Caco-2 (cell line): Measurements from ENCODE around the gene KCND3. TPM values are rescaled to one million over a fixed set of nuclear protein-coding genes. Genes with fewer than 3 reads are reported as not detected.

ENCODE experiments used
- BruUV-seq: library from RNA; stranded (reverse); fragments of 400-500 nt; replicated peaks from 2 replicates; lab custom pipeline; 2021; lab: Mats Ljungman, UMichigan
- CTCF ChIA-PET: fragments of 300-600 bp; sonication (Branson Sonifier 250); formaldehyde crosslinking; loops from one replicate; lab custom pipeline; 2022; ENCODE audit warnings: antibody characterized with exemption; lab: Charles Lee
- POLR2A ChIA-PET: fragments of 300-600 bp; sonication (Branson Sonifier 250); formaldehyde crosslinking; loops from one replicate; lab custom pipeline; 2022; ENCODE audit warnings: antibody characterized with exemption; lab: Charles Lee
- DNase-seq, 2 experiments: peaks; one replicate each; pipeline versions ENCODE4 v3.0.0 to v3.0.0-alpha.2; 2020 to 2022
- H3K27me3 ChIP-seq: replicated peaks from 2 replicates; pipeline ENCODE4 v1.6.0; 2011; ENCODE audit warnings: low read length; ENCODE audit not compliant: control insufficient read depth, insufficient read depth
- H3K36me3 ChIP-seq: 2 replicates; pipeline ENCODE4 v1.5.1; 2011; ENCODE audit warnings: low read length; ENCODE audit not compliant: control insufficient read depth, insufficient read depth
- H3K4me1 ChIP-seq: fragments of 250-450 bp; sonication (Bioruptor Pico); 2 replicates; pipeline ENCODE4 v1.5.1; 2020; ENCODE audit warnings: mild to moderate bottlenecking
- H3K4me3 ChIP-seq: 2 replicates; pipeline ENCODE4 v1.5.1; 2011; ENCODE audit warnings: low read depth, mild to moderate bottlenecking, control low read depth, low read length
- H3K9me3 ChIP-seq: fragments of 250-450 bp; sonication (Bioruptor Pico); 2 replicates; pipeline ENCODE4 v1.5.1; 2020; ENCODE audit warnings: mild to moderate bottlenecking, moderate library complexity
- H3K27ac Mint-ChIP-seq: one replicate; pipeline ENCODE4 v1.8.0; 2022; ENCODE audit warnings: mixed read lengths; ENCODE audit not compliant: unreplicated experiment
- H3K27me3 Mint-ChIP-seq: one replicate; pipeline ENCODE4 v1.8.0; 2022; ENCODE audit warnings: mixed read lengths; ENCODE audit not compliant: insufficient read depth, unreplicated experiment
- H3K36me3 Mint-ChIP-seq: one replicate; pipeline ENCODE4 v1.8.0; 2022; ENCODE audit warnings: mild to moderate bottlenecking, mixed read lengths; ENCODE audit not compliant: insufficient read depth, unreplicated experiment
- H3K4me1 Mint-ChIP-seq: one replicate; pipeline ENCODE4 v1.8.0; 2022; ENCODE audit warnings: low read depth, mixed read lengths; ENCODE audit not compliant: unreplicated experiment
- H3K4me3 Mint-ChIP-seq: one replicate; pipeline ENCODE4 v1.8.0; 2022; ENCODE audit warnings: mild to moderate bottlenecking, moderate library complexity, mixed read lengths; ENCODE audit not compliant: unreplicated experiment
- H3K9me3 Mint-ChIP-seq: one replicate; pipeline ENCODE4 v1.8.0; 2022; ENCODE audit warnings: mixed read lengths; ENCODE audit not compliant: unreplicated experiment
- intact Hi-C: fragments of 100-400 bp; cut with micrococcal nuclease; formaldehyde crosslinking; loops from one replicate; pipeline ENCODE4 v1.10.0; 2022; ENCODE audit not compliant: unreplicated experiment
- total RNA-seq: library from RNA; stranded (reverse); gene quantifications from 2 replicates; pipeline ENCODE4 v1.2.3, GENCODE V29; 2022
- TF ChIP-seq, protein P1 (sequence below), 2 experiments: fragments of 200-600 bp in 1 of 2; IDR thresholded peaks; 1 replicate in 1 of 2; 2 replicates in 1 of 2; pipeline versions ENCODE4 v1.5.1 to v1.8.0; 2011 to 2022; ENCODE audit warnings: antibody characterized with exemption in 1 of 2, control low read depth in 1 of 2, inconsistent platforms in 1 of 2, low read depth in 1 of 2, low read length in 1 of 2, mild to moderate bottlenecking in 1 of 2, moderate library complexity in 1 of 2; ENCODE audit not compliant: insufficient read depth in 1 of 2, severe bottlenecking in 1 of 2, unreplicated experiment in 1 of 2

The KCND3 gene
- total RNA-seq, 1 experiment from 2014 or later = 5.1 TPM

DNA sequence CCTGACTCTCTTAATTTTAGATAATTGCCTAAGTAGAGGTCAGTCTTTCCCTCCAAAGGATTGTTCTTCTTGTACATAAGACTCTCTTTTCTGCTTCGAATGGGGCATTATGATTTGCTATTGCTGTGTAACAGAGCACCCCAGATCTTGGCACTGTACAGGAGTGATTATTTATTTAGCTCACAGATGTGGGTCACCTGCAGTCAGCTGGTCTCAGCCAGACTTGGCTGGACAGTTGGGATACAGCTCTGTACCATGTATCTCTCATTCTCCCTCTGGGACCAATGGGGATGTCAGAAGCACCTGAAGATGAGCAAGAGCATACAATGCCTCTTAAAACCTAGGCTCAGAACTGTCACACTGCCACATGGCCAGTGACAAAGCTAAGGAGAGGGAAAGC is 23.4 kb upstream of the KCND3 start:
- H3K36me3 ChIP-seq = no peaks in the 10 kb centered on the region
- intact Hi-C loops = no loop called here
- H3K36me3 Mint-ChIP-seq = no peaks in the 10 kb centered on the region
- H3K9me3 Mint-ChIP-seq = peaks cover 23% of the 10 kb centered on the region
- no peak for DNase-seq
- CTCF ChIA-PET = no interaction called here
- TF ChIP-seq, protein P1, sequence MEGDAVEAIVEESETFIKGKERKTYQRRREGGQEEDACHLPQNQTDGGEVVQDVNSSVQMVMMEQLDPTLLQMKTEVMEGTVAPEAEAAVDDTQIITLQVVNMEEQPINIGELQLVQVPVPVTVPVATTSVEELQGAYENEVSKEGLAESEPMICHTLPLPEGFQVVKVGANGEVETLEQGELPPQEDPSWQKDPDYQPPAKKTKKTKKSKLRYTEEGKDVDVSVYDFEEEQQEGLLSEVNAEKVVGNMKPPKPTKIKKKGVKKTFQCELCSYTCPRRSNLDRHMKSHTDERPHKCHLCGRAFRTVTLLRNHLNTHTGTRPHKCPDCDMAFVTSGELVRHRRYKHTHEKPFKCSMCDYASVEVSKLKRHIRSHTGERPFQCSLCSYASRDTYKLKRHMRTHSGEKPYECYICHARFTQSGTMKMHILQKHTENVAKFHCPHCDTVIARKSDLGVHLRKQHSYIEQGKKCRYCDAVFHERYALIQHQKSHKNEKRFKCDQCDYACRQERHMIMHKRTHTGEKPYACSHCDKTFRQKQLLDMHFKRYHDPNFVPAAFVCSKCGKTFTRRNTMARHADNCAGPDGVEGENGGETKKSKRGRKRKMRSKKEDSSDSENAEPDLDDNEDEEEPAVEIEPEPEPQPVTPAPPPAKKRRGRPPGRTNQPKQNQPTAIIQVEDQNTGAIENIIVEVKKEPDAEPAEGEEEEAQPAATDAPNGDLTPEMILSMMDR (IDR thresholded peaks at IDR 0.05; ENCODE audit: insufficient read depth in 1 of 2, low read depth in 1 of 2, low read length in 1 of 2, severe bottlenecking in 1 of 2, unreplicated experiment in 1 of 2) = no peak
- POLR2A ChIA-PET = no interaction called here
- H3K4me3 ChIP-seq = no peak overlapping the region
- no peaks in the 10 kb centered on the region for H3K4me1 Mint-ChIP-seq
- H3K9me3 ChIP-seq = no peaks in the 10 kb centered on the region
- no peak overlapping the region for H3K27ac Mint-ChIP-seq
- no TSS peak for BruUV-seq
- peaks cover 18% of the 10 kb centered on the region for H3K27me3 Mint-ChIP-seq
- H3K4me3 Mint-ChIP-seq = no peak overlapping the region
- no peaks in the 10 kb centered on the region for H3K4me1 ChIP-seq
- H3K27me3 ChIP-seq = no peaks in the 10 kb centered on the region

DNA sequence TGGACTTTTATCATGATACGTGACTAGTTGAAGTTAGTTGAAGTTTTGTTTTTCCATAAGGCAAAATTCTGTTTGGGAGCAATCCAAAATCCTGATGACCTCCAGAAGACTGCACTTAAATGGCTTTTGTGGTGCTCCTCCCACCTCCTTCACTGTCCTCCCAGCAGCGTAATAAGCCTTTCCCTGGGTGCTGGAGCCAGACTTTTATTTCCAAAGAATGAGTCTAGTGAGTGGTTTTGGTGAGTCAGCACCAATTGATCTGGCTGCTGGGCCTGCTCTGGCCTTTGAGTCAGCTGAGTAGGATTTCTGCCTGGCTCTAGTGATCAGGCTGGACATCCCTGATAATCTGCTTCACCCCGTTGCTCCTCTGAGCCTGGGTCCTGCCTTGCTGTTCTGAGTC is 21.7 kb upstream of the KCND3 start:
- H3K36me3 ChIP-seq = no peaks in the 10 kb centered on the region
- H3K27me3 ChIP-seq = no peaks in the 10 kb centered on the region
- peaks cover 20% of the 10 kb centered on the region for H3K9me3 Mint-ChIP-seq
- DNase-seq = no peak
- ChIA-PET POLR2A (no interaction called here), CTCF (no interaction called here)
- TF ChIP-seq, protein P1 (IDR thresholded peaks at IDR 0.05; ENCODE audit: insufficient read depth in 1 of 2, low read depth in 1 of 2, low read length in 1 of 2, severe bottlenecking in 1 of 2, unreplicated experiment in 1 of 2) = no peak
- H3K4me1 ChIP-seq = no peaks in the 10 kb centered on the region
- no peak overlapping the region for H3K4me3 Mint-ChIP-seq
- H3K36me3 Mint-ChIP-seq = no peaks in the 10 kb centered on the region
- BruUV-seq = no TSS peak
- H3K4me3 ChIP-seq = no peak overlapping the region
- no peaks in the 10 kb centered on the region for H3K9me3 ChIP-seq
- peaks cover 17% of the 10 kb centered on the region for H3K27me3 Mint-ChIP-seq
- no peaks in the 10 kb centered on the region for H3K4me1 Mint-ChIP-seq
- no peak overlapping the region for H3K27ac Mint-ChIP-seq
- intact Hi-C loops = no loop called here

DNA sequence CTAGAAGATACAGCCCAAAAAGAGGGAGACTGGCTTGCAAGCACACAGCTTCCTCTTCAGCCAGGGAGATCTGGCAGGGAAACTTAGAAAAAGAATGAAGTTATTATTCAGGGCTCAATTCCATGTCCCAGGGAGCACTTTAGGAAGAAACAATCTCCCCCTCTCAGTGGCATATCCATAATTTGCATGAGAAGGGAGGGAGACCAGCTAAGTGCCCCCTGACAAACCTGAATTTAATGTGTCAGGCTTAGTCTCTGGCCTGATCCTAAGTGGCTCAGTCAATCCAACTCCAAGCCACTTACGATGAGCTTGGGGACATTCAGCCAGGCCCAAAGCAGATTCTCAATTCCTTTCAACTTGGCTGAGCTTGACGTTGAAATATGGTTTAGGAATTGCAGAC is 17.7 kb upstream of the KCND3 start:
- ChIA-PET CTCF (interaction anchor here (1.1 kb wide), 1 partner anchor 16 kb away, joined by 3 read pairs; no protein-coding TSS in a partner anchor), POLR2A (no interaction called here)
- H3K4me3 Mint-ChIP-seq = no peak overlapping the region
- H3K36me3 Mint-ChIP-seq = no peaks in the 10 kb centered on the region
- Histone ChIP-seq H3K4me3 (no peak overlapping the region), H3K4me1 (no peaks in the 10 kb centered on the region), H3K9me3 (no peaks in the 10 kb centered on the region), H3K27me3 (no peaks in the 10 kb centered on the region), H3K36me3 (no peaks in the 10 kb centered on the region)
- peaks cover 20% of the 10 kb centered on the region for H3K27me3 Mint-ChIP-seq
- no TSS peak for BruUV-seq
- DNase-seq = no peak
- H3K9me3 Mint-ChIP-seq = no peaks in the 10 kb centered on the region
- H3K27ac Mint-ChIP-seq = no peak overlapping the region
- TF ChIP-seq, protein P1 (IDR thresholded peaks at IDR 0.05; ENCODE audit: insufficient read depth in 1 of 2, low read depth in 1 of 2, low read length in 1 of 2, severe bottlenecking in 1 of 2, unreplicated experiment in 1 of 2) = no peak
- H3K4me1 Mint-ChIP-seq = no peaks in the 10 kb centered on the region
- intact Hi-C loops = no loop called here
